IMR-90 (cell line): ENCODE measurements around the gene DSE. TPM values are rescaled to one million over a fixed set of nuclear protein-coding genes. Genes with fewer than 3 reads are reported as not detected.

Experiments used
- ATAC-seq: fragments of 200-7000 bp; cut with Tn5 transposase; 2 replicates; pipeline ENCODE4 v1.9.1; 2020; ENCODE audit warnings: low read depth, mild to moderate bottlenecking, moderate library complexity
- BruUV-seq: library from RNA; stranded (reverse); fragments of 400-500 nt; replicated peaks from 2 replicates; lab custom pipeline; 2021; lab: Mats Ljungman, UMichigan
- CTCF ChIA-PET: fragments of 300-600 bp; formaldehyde crosslinking; extraction: SDS; loops from one replicate; lab custom pipeline; 2021; ENCODE audit warnings: antibody characterized with exemption; lab: Yijun Ruan, JAX
- POLR2A ChIA-PET: fragments of 300-600 bp; sonication (Branson Sonifier 250); formaldehyde crosslinking; loops from one replicate; lab custom pipeline; 2022; ENCODE audit warnings: antibody characterized with exemption; ENCODE audit not compliant: unreplicated experiment; lab: Charles Lee
- DNase-seq: peaks from one replicate; pipeline ENCODE4 v3.0.0; 2013
- H2AFZ ChIP-seq: replicated peaks from 2 replicates; pipeline ENCODE3; 2013; ENCODE audit warnings: low read length, mild to moderate bottlenecking; ENCODE audit not compliant: poor library complexity
- H2AK5ac ChIP-seq: 2 replicates; pipeline ENCODE4 v1.6.1; 2013; ENCODE audit warnings: low read depth, low read length, inconsistent platforms
- H2AK9ac ChIP-seq: replicated peaks from 2 replicates; pipeline ENCODE3; 2013; ENCODE audit warnings: mild to moderate bottlenecking, low read depth, low read length, moderate library complexity; ENCODE audit not compliant: poor library complexity
- H2BK120ac ChIP-seq: 2 replicates; pipeline ENCODE4 v1.6.1; 2013; ENCODE audit warnings: low read depth, low read length, inconsistent platforms
- H2BK15ac ChIP-seq: 3 replicates; pipeline ENCODE4 v1.6.1; 2013; ENCODE audit warnings: low read depth, low read length, inconsistent platforms
- H2BK20ac ChIP-seq: 2 replicates; pipeline ENCODE4 v1.6.1; 2013; ENCODE audit warnings: low read depth, mild to moderate bottlenecking, inconsistent platforms, low read length, moderate library complexity
- H2BK5ac ChIP-seq: 2 replicates; pipeline ENCODE4 v1.6.1; 2013; ENCODE audit warnings: mild to moderate bottlenecking, low read depth, low read length, inconsistent platforms; ENCODE audit not compliant: poor library complexity, severe bottlenecking
- H3K14ac ChIP-seq: replicated peaks from 2 replicates; pipeline ENCODE4 v1.6.1; 2013; ENCODE audit warnings: low read depth, low read length, inconsistent platforms
- H3K18ac ChIP-seq: 2 replicates; pipeline ENCODE4 v1.6.1; 2013; ENCODE audit warnings: low read depth, low read length, control low read depth
- H3K23ac ChIP-seq: 2 replicates; pipeline ENCODE4 v1.6.1; 2013; ENCODE audit warnings: low read depth, low read length, inconsistent platforms
- H3K27ac ChIP-seq: 2 replicates; pipeline ENCODE4 v1.5.1; 2013; ENCODE audit warnings: mild to moderate bottlenecking, control low read depth, low read length; ENCODE audit not compliant: insufficient read depth
- H3K27me3 ChIP-seq: 2 replicates; pipeline ENCODE4 v1.6.1; 2013; ENCODE audit warnings: low read length; ENCODE audit not compliant: control insufficient read depth, insufficient read depth
- H3K36me3 ChIP-seq: 2 replicates; pipeline ENCODE4 v1.6.1; 2013; ENCODE audit warnings: low read length, mixed read lengths; ENCODE audit not compliant: control insufficient read depth, insufficient read depth
- H3K4ac ChIP-seq: 2 replicates; pipeline ENCODE4 v1.6.1; 2013; ENCODE audit warnings: low read depth, low read length, inconsistent platforms
- H3K4me1 ChIP-seq: 2 replicates; pipeline ENCODE4 v1.6.1; 2013; ENCODE audit warnings: low read length, mixed read lengths; ENCODE audit not compliant: control insufficient read depth, insufficient read depth
- H3K4me2 ChIP-seq: 2 replicates; pipeline ENCODE4 v1.6.1; 2013; ENCODE audit warnings: low read depth, mild to moderate bottlenecking, control low read depth, low read length, moderate library complexity
- H3K4me3 ChIP-seq: 2 replicates; pipeline ENCODE4 v1.5.1; 2013; ENCODE audit warnings: low read depth, mild to moderate bottlenecking, control low read depth, low read length, moderate library complexity; ENCODE audit not compliant: insufficient read depth
- H3K56ac ChIP-seq: 2 replicates; pipeline ENCODE4 v1.6.1; 2013; ENCODE audit warnings: low read length, inconsistent platforms; ENCODE audit not compliant: insufficient read depth; ENCODE audit errors: extremely low read depth
- H3K79me1 ChIP-seq, 2 experiments: 2 replicates each; pipeline ENCODE4 v1.6.1; 2013; ENCODE audit warnings: low read length in 2 of 2, inconsistent platforms in 1 of 2, low read depth in 1 of 2
- H3K9ac ChIP-seq: 2 replicates; pipeline ENCODE4 v1.6.1; 2013; ENCODE audit warnings: low read depth, low read length, control low read depth
- H3K9me1 ChIP-seq: 2 replicates; pipeline ENCODE4 v1.6.1; 2013; ENCODE audit warnings: low read length, inconsistent platforms; ENCODE audit not compliant: insufficient read depth
- H3K9me3 ChIP-seq: 2 replicates; pipeline ENCODE4 v1.6.1; 2013; ENCODE audit warnings: low read length; ENCODE audit not compliant: control insufficient read depth, insufficient read depth
- H4K20me1 ChIP-seq: 2 replicates; pipeline ENCODE4 v1.6.1; 2013; ENCODE audit warnings: low read length, inconsistent platforms; ENCODE audit not compliant: insufficient read depth
- H4K5ac ChIP-seq: 2 replicates; pipeline ENCODE4 v1.6.1; 2013; ENCODE audit warnings: mild to moderate bottlenecking, low read depth, low read length, control low read depth
- H4K8ac ChIP-seq, 2 experiments: 2 replicates each; pipeline ENCODE4 v1.6.1; 2013; ENCODE audit warnings: low read depth in 2 of 2, low read length in 2 of 2, control low read depth in 1 of 2, inconsistent platforms in 1 of 2
- H4K91ac ChIP-seq: 2 replicates; pipeline ENCODE4 v1.6.1; 2013; ENCODE audit warnings: low read depth, low read length, inconsistent platforms; ENCODE audit not compliant: insufficient read depth
- BHLHE40 ChIP-seq: fragments of 150-350 bp; IDR thresholded peaks from 2 replicates; pipeline ENCODE4 v1.6.1; 2016; ENCODE audit warnings: mild to moderate bottlenecking, low read depth, low read length
- MAFK ChIP-seq: IDR thresholded peaks from 2 replicates; pipeline ENCODE4 v1.6.1; 2012; ENCODE audit warnings: low read depth, low read length, improper control_type of control experiment
- MAZ ChIP-seq: IDR thresholded peaks from 2 replicates; pipeline ENCODE4 v1.6.1; 2012; ENCODE audit warnings: low read depth, mild to moderate bottlenecking, low read length, improper control_type of control experiment, moderate library complexity, borderline replicate concordance
- RAD21 ChIP-seq: IDR thresholded peaks from 2 replicates; pipeline ENCODE4 v1.6.1; 2012; ENCODE audit warnings: low read length, improper control_type of control experiment
- RCOR1 ChIP-seq: IDR thresholded peaks from 2 replicates; pipeline ENCODE4 v1.6.1; 2012; ENCODE audit warnings: mild to moderate bottlenecking, low read length, improper control_type of control experiment; ENCODE audit not compliant: insufficient replicate concordance
- RFX5 ChIP-seq: IDR thresholded peaks from 2 replicates; pipeline ENCODE4 v1.8.0; 2012; ENCODE audit warnings: low read depth, mild to moderate bottlenecking, low read length, moderate library complexity
- SMC3 ChIP-seq: fragments of 150-350 bp; IDR thresholded peaks from 2 replicates; pipeline ENCODE4 v1.6.1; 2016; ENCODE audit warnings: low read depth, mild to moderate bottlenecking, antibody characterized with exemption, low read length, moderate library complexity
- WGBS, 2 experiments: methylation state at CpG; one replicate each; pipeline versions ENCODE4 v1.1.5 to v1.1.7; 2013; ENCODE audit warnings: missing lambda C conversion rate in 2 of 2; ENCODE audit not compliant: insufficient read length in 1 of 2; ENCODE audit errors: extremely low coverage in 2 of 2; 5-methylcytosine and 5-hydroxymethylcytosine counted together
- dilution Hi-C: fragments of 300-500 bp; cut with HindIII; formaldehyde crosslinking; loops from one replicate; pipeline ENCODE4 v1.14.3; 2018; ENCODE audit warnings: low sequenced_read_pairs; ENCODE audit not compliant: unreplicated experiment
- in situ Hi-C: fragments of 300-500 bp; cut with MboI; formaldehyde crosslinking; loops from 3 replicates; pipeline ENCODE4 v1.14.3; 2019; ENCODE audit warnings: low sequenced_read_pairs, inconsistent platforms, mixed read lengths
- intact Hi-C: fragments of 100-400 bp; cut with micrococcal nuclease; formaldehyde crosslinking; loops from 2 replicates; pipeline ENCODE4 v1.10.0; 2022
- polyA plus RNA-seq, 3 experiments: library from polyadenylated mRNA; depleted of rRNA; stranded (reverse); fragments of >200 nt; gene quantifications; 2 replicates each; pipeline ENCODE4 v1.2.3, GENCODE V29; 2012; ENCODE audit warnings: low replicate concordance in 1 of 3
- total RNA-seq: library from RNA; depleted of rRNA; stranded (reverse); fragments of >200 nt; gene quantifications from 2 replicates; pipeline ENCODE4 v1.2.3, GENCODE V29; 2012
- TF ChIP-seq, protein P1 (sequence below): conservative IDR thresholded peaks from 2 replicates; pipeline ENCODE4 v1.5.1; 2012; ENCODE audit warnings: mild to moderate bottlenecking, low read depth, low read length, improper control_type of control experiment

The DSE gene
- total and polyA plus RNA-seq, 2 of the 4 experiments (the other 2 are of a cell fraction): 48.0 to 154 TPM

DNA sequence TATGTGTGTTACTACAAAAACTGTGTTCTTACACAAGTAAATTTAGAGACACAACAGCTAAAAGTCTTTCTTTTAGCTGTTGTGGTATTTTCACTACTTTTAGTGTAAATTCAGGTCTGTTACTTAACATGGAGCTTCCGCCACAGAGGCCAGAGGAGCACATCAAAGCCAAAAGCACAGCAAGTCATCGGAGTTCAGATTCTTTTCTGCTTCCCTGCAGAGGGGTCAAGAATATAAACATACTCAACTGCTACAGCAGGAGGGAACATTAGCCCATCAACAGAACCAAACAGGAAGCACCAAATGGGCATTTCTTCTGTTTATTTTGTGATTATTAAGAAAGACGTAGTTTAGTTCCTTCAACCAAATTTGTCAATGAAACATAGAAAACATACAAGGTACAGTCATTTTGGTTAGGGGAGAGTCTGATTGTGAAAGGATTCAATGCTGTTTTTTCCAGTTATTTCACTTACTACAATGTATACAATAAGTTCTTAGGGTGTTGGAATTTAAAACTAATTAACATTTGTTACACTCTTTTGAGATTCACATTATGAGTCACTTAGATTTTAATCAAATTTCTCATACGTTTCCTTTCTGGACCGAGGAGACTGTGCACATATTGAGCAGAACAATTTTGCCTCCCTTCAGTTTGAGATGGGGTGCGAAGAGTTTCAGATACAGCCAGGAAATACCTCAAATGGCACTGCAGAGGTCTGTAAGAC, 42.8 kb upstream of the DSE start:
- ATAC-seq (peak; percentile 47; the same call in 1 of the 2 replicates), DNase-seq (peak; percentile 10)
- Histone ChIP-seq H3K56ac (no peak overlapping the region), H3K18ac (peak overlapping the region; percentile 38; the same call in 1 of the 2 replicates), H3K23ac (no peak overlapping the region), H4K91ac (no peak overlapping the region), H3K4me3 (no peak overlapping the region), H3K4me1 (peaks cover 1% of the 10 kb centered on the region; the same call in 1 of the 2 replicates), H2AK9ac (no peak overlapping the region), H4K5ac (no peak overlapping the region), H2BK15ac (no peak overlapping the region), H3K4me2 (peak overlapping the region; percentile 12; the same call in 1 of the 2 replicates), H3K36me3 (no peaks in the 10 kb centered on the region), H2BK5ac (no peak overlapping the region), H2BK120ac (no peak overlapping the region), H3K4ac (0 out of 2 replicates have a peak overlapping the region, but pooled peaks have one; percentile 27), H3K9ac (no peak overlapping the region), H3K14ac (no peak overlapping the region; the same call in 1 of the 2 replicates), H3K9me3 (no peaks in the 10 kb centered on the region), H3K79me1 (no peaks in the 10 kb centered on the region; a peak in 2 of 4 replicates), H4K20me1 (no peaks in the 10 kb centered on the region), H4K8ac (peak overlapping the region in 1 of 2 experiments; percentile 36; a peak in 2 of 4 replicates), H2AK5ac (no peak overlapping the region), H3K27ac (no peak overlapping the region), H2BK20ac (0 out of 2 replicates have a peak overlapping the region, but pooled peaks have one; percentile 52), H2AFZ (no peak overlapping the region), H3K9me1 (no peaks in the 10 kb centered on the region), H3K27me3 (no peaks in the 10 kb centered on the region)
- TF ChIP-seq RAD21 (no peak), RFX5 (no peak), RCOR1 (no peak), MAFK (no peak), SMC3 (no peak), MAZ (no peak), BHLHE40 (no peak)
- TF ChIP-seq, protein P1, sequence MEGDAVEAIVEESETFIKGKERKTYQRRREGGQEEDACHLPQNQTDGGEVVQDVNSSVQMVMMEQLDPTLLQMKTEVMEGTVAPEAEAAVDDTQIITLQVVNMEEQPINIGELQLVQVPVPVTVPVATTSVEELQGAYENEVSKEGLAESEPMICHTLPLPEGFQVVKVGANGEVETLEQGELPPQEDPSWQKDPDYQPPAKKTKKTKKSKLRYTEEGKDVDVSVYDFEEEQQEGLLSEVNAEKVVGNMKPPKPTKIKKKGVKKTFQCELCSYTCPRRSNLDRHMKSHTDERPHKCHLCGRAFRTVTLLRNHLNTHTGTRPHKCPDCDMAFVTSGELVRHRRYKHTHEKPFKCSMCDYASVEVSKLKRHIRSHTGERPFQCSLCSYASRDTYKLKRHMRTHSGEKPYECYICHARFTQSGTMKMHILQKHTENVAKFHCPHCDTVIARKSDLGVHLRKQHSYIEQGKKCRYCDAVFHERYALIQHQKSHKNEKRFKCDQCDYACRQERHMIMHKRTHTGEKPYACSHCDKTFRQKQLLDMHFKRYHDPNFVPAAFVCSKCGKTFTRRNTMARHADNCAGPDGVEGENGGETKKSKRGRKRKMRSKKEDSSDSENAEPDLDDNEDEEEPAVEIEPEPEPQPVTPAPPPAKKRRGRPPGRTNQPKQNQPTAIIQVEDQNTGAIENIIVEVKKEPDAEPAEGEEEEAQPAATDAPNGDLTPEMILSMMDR: no peak
- dilution Hi-C loops (no loop called here), in situ Hi-C loops (no loop called here), intact Hi-C loops (no loop called here)
- ChIA-PET POLR2A (no interaction called here), CTCF (interaction anchor here (1.7 kb wide), 1 partner anchor 40 kb away, joined by 4 read pairs; no protein-coding TSS in a partner anchor)
- no TSS peak for BruUV-seq
- no CpG with 5 or more reads among the region's 6 CpGs for WGBS, 2 experiments
